Measurements from ENCODE around the gene RIC3.

RIC3 gene, protein sequence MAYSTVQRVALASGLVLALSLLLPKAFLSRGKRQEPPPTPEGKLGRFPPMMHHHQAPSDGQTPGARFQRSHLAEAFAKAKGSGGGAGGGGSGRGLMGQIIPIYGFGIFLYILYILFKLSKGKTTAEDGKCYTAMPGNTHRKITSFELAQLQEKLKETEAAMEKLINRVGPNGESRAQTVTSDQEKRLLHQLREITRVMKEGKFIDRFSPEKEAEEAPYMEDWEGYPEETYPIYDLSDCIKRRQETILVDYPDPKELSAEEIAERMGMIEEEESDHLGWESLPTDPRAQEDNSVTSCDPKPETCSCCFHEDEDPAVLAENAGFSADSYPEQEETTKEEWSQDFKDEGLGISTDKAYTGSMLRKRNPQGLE

DNA sequence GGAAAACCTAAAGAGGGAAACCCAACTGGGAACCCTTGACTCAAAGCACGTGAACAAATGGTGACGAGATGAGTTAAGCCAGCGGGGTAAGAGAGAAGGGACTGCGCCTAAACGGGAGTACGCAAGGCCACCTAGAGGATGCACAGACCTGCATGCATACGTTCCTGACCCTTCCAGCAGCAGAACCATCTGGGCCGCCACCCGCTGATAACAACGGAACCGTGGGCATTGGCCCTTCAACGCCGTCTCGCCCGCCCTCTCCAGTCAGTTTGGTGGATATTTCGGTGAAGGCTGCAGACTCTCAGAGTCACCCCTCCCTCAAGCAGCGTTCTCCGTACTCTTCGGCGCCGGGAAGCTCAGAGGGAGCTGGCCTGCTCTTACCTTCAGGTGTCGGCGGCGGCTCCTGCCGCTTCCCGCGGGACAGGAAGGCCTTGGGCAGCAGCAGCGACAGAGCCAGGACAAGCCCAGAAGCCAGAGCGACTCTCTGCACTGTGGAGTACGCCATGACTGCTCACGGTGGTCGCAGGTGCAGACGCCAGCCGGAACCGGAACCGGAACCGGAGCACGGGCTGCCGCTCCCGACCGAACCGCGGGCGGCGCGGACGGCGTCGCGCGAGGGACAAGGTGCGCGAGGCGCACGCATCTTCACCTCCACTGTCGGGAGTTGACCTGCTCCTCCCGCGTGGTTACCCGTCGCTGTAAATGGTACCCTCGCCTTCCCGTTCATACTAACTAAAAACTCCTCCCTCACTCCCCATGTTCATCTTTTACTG lies at the start of gene RIC3:
Gene RIC3 (minus strand): TSS at position 541 of the 773 bp plus-strand sequence. CDS start 36 bp downstream, at position 505.
- DNase-seq: peak; percentile 58 to 63

DNA sequence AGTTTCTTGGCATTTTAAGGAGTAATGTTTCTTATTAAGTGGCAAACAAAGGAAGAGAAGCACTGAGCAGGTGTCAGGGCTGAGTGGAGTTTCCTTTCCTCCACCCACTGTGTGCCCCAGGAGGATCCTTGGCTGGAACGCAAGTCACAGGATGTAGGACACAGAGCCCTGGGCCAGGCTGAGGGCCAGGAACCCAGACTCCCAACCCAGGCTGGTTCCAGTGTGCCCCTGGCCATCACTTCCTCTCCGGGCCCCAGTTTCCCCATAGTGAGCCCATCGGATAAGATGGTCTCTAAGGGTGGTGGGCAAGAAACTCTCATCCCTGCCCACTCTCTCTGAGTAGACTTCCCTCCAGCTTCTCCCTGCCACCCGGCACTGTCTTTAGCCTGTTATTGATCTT lies 49.6 kb upstream of the RIC3 start:
- no peak for DNase-seq

DNA sequence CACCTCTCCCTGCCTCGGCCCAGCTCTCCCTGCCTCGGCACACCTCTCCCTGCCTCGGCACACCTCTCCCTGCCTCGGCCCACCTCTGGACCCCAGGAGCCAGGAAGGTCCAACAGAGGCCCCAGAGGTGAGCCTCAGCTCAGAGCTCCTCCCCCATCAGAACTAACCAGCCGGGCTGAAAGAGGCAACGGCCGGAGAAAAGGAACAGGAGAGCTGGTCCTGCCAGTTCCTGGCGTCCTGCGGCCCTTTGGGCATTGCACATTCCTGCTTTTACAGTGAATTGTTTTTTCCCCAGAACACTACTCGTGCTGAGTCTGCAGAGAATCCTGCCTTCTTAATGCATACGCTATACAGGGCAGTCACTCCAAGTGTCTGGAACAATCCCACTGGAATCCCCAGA lies 49.1 kb upstream of the RIC3 start:
- no peak for DNase-seq

DNA sequence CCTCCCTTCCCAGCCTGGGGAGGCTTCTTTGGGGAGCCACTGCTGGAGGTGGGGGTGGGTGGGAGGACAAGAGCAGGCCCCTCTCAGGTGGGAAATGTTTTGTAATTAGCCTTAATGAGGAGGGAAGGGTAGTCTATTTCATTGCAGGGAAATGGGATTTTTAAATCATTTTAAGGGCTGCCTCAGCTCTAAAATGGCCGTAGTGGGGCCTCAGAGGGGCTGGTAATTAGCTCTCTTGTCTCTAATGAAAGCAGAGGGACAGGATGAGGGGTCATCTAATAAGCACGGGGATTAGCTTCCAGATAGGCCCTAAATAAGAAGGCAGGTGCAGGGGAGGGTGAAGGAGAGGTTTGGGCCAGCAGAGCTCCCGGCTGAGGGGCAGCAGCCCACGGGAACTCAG lies 48.3 kb upstream of the RIC3 start:
- no peak for DNase-seq

DNA sequence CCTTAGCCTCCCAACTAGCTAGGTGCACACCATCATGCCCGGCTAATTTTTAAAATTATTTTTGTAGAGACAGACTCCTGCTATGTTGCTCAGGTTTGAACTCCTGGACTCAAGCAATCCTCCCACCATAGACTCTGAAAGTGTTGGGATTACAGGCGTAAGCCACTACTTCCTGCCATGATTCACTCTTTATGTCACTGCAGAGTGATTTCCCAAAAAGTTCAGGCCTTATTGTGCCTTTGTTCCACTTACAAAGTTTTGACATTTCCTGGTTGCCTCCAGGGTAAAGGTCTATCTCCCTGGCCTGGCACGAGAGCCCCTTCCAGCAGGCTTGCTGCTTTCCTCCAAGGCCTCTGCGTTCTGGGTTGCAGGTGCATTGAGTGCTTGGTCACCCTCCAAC lies 44.6 kb upstream of the RIC3 start:
- DNase-seq: no peak

DNA sequence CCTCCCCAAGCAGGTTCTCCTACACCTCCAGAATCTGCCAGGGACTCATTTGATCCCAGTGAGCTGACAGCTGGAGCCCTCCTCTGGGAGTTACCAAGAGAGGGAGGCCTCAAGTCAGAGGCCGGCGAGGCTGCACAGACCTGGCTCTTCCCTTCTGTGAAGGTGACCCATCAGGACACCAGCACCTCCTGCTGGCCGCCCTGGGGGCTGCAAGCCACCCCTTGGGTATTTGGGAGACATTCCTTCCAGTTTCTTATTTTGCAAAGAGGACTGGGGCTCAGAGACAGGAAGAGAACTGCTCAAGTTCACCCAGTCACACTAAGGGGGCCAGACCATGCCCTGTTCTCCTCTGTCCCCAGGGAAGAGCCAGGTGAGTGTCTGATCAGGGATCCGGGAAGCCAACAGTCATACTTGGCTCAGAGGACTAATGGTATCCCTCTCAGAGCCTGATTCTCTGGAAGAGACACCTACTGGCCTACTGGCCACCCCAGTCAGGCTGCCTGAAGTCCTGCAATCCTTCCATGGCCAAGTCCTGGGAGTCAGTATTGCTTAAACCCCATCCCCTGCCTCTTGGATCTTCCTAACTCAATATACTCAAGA lies 40.5 kb upstream of the RIC3 start:
- DNase-seq: peak; percentile 52 to 57

DNA sequence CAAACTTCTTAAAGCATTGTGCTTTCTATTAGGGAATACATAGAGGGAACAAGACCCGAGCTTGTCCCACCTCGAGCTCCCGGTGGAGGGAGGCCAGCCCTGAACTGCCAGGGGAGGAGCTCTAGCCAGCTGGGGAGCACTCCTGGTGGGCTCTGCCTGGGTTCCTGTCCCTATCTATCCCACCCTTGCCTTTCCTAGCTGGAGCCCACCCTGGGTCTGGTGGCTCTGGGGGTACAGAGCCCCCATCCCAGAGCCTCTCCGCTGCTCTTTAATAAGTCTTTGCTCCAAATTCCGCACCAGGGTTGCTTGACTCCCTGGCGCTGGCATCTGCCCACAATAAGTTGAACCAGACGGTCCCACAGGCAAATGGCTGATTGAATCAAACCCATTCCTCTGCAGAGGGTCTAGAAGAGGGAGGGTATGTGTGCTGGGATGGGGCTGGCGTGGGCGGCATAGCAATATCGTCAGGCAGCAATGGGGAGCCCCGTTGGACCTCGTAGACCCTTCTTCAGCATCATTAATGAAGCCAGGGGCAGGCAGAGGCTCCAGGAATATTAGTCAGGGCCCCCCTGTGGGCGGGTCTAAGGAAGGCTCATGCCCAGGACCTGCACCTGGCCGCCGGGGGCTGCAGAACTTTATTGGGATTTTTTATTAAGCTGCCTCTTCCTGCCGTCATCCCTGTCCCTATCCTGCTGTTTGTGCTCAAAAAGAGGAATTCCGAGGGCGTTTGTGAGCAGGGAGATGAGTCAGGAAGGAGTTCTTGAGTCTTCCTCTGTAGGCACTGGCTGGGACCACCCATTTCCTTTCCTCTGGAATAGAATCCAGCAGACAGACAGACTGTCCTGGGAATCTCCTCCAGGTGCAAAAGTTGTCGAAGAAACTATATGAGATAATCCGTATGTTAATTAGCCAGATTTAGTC lies 38.5 kb upstream of the RIC3 start:
- DNase-seq: no peak

DNA sequence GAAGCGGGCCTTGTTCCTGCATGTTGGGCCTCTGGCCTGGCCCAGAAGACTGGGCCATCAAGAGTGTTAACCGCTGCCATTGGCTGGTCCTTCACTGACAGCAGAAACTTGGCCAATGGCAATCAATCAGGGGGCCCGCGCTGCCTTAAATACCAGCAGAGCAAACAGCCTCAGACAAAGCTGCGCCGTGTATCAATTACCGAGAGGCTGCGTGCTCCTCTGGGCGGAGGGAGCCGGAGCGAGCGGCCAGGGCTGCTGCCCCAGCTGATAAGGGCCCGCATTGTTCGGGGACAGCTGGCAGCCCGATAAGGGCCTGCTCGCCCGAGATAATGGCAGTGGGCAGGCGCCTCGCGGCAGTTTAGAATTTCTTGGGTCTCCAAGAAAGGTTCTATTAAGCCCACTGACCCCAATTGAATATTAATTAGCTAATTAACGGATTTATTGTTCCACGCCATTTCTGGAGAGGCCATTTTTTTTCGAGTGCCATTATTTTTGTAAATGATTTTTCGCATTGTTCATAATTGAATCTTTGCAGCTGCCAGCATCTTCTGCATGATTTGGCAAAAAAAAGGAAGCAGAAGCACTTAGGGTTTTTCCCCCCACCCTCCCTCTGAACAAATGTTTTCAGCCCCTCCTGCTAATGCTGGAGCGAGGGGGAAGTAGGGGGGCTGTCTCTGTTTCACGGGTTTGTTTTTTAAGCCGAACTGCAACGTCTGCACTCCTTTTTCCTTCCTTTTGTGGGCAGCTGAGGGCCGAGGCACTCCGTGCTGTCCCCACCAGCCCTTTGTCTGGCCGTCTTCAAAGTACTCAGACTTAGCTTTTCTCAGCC lies 37.6 kb upstream of the RIC3 start:
- DNase-seq: no peak

DNA sequence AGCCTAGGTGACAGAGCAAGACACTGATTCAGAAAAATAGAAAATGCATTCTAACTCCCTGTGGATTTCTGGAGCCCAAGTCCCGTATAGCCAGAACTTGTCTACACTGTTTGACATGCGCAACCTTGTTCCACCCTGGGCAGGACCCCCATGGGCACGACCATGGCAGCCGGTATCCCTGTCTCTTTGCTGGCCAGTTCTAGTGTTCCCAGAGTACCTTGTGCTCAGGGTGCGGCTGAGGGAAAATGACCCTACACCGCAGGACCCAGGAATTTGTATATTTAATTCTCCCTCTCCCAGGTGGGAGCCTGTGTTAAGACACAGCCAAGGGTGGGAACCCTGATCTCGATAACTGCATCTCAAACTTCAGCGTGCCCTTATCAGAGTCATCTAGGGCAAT lies 36.7 kb upstream of the RIC3 start:
- no peak for DNase-seq

DNA sequence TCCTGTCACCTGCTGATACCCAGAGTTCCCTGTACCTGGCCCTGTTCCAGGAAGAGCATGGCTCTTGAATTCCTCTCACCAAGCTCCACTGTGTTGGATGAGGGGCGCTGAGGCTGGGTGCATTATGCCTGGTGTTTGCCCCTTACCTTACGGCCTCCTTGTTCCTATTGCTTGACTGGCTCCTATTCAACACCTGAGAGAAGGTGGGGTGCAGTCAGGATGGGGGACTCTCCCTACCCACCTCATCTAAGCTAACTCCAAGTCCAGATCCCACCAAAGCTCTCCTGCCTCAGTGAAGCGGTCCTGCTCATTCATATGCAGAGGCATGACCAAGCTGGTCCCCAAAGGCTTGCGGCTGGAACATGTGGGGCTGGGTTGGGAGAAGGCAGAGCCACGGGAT lies 35.8 kb upstream of the RIC3 start:
- DNase-seq: no peak

DNA sequence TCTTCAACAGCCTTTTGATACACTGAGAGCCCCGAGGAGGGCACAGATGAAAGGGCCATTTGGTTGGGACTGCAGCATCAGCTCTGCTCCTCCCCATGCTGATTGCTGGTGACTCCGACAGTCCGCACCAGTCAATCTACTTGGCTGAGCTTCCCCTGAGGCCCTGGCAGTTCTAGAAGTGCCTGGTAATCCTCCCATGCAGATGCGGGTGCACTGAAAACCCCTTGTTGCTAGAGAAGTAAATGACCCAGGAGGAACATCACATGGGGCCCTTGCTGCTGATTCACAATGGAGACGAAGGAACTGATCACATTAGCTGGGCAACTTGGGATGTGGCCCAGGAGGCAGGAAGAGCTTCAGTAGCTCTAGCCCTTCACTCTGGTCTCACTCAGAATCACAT lies 35.2 kb upstream of the RIC3 start:
- no peak for DNase-seq

DNA sequence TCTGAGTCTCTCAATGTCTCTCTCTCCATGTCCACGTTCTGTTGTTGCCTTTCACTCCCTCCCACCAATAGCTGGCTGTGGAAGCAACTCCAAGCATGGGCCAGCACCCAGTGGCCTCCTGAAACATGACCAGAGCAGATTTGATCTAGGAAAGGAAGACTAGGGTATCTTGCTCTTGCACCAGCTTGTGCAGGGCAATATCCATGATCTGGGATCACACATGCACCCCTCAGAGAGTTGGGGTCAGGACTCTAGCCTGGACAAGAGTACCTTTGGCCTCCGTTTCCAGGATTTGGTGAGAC lies 34.5 kb upstream of the RIC3 start:
- no peak for DNase-seq

DNA sequence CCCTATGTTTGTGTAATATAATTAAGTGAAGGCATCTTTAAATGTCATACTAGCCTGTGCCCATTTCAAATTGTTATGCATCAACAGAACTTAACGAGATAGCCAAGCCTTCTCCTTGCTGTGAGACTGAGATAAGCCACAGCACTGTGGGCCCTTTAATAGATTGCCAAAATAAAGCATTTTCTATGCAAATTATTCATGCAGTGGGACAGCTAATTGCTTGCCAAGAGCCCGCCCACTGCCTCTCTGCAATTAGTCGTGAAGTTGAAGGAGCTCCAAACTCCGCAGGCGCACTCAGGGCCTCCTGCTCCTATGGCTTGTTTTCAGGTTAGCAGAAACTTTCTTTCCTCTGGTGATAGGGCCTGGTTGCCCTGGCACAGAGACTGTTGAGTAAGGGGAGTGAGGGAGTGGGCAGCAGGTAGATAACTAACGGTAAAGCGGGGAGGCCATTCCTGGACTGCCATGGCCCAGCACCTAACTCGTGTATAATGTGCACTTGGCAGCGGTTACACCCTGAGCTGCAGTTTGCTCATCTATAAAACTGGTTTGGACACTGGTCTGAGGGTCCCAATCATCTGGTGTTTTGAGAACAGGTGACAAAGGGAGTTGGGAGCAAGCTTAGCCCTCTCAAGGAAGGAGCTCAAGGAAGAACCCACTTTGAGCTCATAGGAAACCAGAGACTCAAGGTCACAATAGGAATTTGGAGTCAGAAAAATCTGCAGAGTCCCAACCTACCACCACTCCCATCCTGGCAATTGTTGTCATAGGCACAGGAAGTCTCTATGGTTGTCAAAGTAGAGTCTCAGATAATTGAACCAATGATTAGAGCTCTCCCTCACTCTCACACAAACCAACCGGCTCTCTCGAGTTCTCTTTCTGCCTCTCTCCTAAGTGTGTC lies 33.9 kb upstream of the RIC3 start:
- no peak for DNase-seq

DNA sequence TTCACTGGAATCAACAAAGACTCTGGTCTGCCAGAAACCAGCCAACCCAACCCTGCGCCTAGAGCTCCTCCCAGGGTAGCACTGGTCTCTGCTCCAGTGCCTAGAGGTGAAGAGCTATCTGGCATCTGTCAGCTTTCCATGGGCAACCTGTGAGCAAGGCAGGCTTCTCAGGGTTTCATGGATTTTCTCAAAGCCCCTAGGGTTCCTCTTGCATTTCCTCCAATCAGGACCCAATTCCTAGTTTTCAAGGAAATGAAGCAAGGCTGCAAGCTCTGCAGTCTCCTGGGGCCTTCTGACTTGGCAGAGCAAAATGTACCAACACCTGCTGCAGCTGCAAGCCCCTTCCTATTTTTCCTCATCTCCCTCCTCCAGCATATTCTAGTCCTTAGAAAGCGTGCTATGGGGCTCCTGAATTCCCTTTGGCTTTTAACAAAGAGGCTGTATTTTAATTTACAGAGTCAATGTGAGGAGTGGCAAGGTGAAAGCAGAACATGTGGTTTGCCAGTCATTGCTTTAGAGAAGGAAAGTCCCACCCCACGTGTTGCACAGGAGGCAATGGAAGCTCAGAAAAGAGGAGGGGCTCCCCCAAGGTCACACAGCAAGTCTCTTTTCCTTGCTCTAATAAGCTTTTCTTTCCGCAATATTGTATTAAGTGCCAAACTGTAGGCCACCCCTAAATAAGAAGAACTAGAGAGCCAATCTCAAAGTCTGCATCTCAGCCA lies 33.0 kb upstream of the RIC3 start:
- no peak for DNase-seq

DNA sequence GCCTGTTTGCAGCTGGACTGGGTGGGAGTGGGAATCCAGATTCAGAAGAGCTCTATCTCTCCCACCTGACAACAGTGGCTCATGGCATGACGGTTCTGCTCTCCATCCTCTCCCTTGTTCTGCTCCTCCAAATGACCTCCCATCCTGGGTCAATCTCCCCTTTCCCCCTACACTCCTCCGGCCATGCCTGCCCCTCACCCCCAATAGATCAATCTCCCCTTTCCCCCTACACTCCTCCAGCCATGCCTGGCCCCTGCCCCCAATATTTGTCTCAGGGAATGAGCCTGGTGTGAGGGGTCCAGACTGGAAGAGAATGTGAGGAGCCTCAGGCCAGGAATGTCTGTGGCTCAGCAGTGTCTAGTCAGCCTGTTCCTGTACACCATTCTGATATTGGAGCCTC lies 30.9 kb upstream of the RIC3 start:
- no peak for DNase-seq

DNA sequence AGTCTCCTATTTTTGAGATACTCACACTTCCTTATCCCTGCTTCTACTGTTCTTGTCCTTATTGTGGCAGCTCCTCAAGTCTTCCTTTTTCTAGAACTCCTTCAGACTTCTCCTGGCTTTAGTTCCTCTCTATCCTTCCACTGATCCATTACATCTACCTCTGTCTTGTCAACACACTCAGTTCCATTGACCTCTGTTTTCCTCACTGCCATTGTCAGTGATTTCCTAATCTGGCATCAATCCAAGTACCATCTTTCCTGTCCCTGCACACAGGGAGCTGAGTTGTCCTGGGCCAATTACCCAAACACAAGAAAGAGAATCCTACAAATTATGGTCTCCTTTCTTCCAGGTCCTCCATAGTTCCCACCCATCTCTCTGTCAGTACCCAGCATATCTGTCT lies 27.9 kb upstream of the RIC3 start:
- no peak for DNase-seq

DNA sequence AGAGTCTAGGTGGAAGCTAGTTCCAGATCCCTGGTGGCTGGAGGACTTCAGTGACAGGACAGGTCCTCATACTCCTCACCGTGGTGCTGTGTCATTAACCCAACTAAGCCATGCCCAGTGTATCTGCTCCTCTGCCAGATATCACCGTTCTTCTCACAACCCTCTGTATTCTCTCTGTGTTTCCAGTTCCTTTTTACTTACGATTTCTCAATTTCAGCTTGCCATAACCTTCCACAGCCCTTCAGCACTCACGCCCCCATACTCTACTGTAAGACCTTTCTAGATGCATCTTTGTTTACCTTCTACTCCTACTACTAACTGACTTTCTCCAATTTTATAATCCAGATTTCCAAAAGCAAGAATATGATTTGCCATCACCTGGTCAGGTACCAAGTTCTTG lies 26.1 kb upstream of the RIC3 start:
- no peak for DNase-seq

DNA sequence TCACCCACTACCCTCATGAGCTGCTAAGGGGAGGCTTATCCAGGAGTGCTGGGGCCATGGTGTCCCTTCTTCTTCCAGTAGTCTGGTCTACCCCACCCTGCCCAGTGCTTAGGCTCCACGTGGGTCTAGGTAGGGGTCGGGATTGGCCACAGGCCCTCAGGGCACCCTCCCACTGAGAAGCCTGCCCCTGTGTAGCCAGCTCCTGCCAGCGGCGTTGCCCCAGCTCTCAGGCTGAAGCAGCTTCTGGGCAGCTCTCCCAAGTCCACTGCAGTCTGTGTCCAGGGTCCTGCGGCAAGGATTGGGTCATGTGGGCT lies 24.0 kb upstream of the RIC3 start:
- DNase-seq: no peak

DNA sequence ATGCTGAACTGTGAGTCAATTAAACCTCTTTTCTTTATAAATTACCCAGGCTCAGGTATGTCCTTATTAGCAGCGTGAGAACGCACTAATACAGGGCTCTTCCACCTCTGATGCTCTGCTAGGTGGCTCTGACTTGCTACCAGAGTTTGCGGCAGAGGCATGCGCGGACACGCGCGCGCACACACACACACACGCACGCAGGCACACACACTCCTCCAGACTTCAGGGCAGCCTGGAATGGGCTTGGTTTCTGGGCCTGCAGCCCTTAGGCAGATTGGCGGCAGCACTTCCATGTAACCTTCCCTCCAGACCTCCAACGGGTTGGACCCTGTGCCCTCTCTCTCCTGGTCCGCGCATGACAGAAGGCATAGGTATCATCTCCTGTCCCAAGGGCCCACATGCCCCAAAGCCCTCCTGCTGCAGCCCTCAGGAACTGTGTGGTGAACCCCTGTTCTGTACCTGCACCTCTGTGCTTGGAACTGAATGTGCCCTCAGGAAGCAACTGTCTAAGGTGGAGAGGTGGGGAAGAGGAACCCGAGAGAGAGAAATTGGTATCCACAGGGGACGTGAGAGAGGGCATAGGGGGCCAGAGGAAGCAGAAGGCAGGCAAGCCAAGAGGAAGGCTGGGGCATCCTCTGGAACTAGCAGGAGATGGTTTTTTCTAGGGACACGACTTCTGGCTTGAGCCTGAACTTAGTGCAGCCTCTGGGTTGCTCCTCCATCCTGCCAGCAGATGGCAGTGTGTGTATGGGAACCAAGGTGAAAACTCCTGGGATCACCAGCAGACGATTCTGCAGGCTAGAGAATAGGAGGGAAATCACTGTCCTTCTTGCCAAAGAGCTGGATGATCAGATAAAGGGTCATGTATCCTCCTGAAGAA lies 23.4 kb upstream of the RIC3 start:
- DNase-seq: peak; percentile 52 to 61

DNA sequence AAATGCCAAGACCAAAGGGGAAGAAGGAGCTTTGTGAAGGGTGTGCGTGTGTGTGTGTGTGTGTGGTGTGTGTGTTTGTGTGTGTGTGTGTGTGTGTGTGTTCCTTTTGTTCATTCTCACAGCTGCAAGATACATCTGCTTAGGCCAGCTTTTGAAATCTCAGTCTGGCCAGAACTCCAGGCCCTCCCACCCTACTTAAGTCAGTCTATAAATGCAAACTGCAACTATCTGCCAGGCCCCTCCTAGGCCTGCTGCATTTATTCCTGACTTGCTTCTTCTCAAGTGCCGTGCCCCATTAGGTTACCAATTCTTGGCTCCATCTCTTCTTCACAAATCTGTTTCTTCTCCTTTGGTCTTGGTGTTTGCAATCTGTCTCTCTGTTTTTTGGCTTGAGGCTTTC lies 21.6 kb upstream of the RIC3 start:
- DNase-seq: no peak

Measured in activated CD4-positive, alpha-beta T cell treated with anti-CD3 and anti-CD28 coated beads, Interleukin-2, amount 50 U/mL, for 48 hours (primary cell).